ENCODE results near the gene GOLGA6D. TPM values are rescaled to one million over a fixed set of nuclear protein-coding genes. Genes with fewer than 3 reads are reported as not detected.
A peak's percentile ranks its signal among the peaks of the same experiment; 100 is the strongest.
"Not testable (repeated sequence)": the region's sequence is repeated elsewhere in the genome, so short reads cannot be mapped to it uniquely, and the experiment has no call there.

Gene GOLGA6D
- total and polyA plus RNA-seq, 12 donors: 0.09 TPM; not detected in 11

DNA sequence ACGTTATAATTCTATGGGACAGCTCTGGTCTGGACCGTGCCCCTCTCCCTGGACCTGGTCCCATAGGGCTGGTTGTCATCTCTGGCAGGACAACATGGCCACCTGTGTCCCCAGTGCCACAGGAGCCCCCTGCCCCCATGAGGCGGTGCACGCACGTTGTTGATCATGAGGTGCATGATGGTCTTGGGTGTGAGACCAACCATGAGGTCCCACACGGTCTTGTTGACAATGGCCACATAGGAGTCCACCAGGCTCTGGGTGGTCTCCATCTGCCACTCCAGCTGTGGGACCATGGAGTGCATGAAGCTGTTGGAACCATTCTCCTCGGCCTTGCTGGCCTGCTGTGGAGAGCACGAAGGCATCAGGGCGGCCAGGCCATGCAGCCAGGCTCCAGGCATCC, 19.7 kb downstream of the GOLGA6D start:
- Histone ChIP-seq H3K9me3 (no peaks in the 10 kb centered on the region), H3K27ac (no peak overlapping the region), H3K27me3 (peaks cover 0 to 29% (median 22%) of the 10 kb centered on the region in 7 donors), H3K36me3 (no peaks in the 10 kb centered on the region), H3K4me3 (no peak overlapping the region), H3K4me1 (no peaks in the 10 kb centered on the region)
- WGBS, 2 donors: 87 to 90% methylated on average over 9 of the region's 9 CpGs
- intact Hi-C loops (cut with DNase I): loop anchor here in 4 of 10 donors (5.0 to 10.0 kb wide), 3 partner anchors 58 to 288 kb away; no protein-coding TSS in a partner anchor
- TF ChIP-seq, protein P1, sequence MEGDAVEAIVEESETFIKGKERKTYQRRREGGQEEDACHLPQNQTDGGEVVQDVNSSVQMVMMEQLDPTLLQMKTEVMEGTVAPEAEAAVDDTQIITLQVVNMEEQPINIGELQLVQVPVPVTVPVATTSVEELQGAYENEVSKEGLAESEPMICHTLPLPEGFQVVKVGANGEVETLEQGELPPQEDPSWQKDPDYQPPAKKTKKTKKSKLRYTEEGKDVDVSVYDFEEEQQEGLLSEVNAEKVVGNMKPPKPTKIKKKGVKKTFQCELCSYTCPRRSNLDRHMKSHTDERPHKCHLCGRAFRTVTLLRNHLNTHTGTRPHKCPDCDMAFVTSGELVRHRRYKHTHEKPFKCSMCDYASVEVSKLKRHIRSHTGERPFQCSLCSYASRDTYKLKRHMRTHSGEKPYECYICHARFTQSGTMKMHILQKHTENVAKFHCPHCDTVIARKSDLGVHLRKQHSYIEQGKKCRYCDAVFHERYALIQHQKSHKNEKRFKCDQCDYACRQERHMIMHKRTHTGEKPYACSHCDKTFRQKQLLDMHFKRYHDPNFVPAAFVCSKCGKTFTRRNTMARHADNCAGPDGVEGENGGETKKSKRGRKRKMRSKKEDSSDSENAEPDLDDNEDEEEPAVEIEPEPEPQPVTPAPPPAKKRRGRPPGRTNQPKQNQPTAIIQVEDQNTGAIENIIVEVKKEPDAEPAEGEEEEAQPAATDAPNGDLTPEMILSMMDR (IDR thresholded peaks at IDR 0.05): no peak
- DNase-seq: no peak
- no peak for ATAC-seq

DNA sequence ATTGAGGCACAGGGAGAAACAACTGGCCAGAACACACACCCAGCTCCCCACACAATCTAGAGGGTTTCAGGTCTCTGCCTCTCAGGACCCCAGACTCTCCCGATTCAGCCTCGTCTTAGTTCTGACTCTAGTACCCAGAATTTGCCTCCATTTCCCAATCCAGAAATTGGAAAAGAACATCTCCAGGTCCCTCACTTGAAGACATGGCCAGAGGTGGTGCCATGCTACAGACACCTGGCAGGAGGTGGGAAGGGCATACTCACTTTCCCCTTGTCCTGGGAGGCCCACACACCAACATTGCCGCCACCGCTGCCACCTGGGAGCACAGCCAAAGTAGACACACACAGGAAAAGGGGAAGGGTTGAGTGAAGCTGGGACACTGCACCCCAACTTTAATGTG, 20.1 kb downstream of the GOLGA6D start:
- H3K4me1 ChIP-seq, H3K4me3 ChIP-seq, H3K27ac ChIP-seq, H3K36me3 ChIP-seq, DNase-seq, H3K9me3 ChIP-seq, ATAC-seq: not testable (repeated sequence)
- intact Hi-C loops (cut with DNase I): loop anchor here in 4 of 10 donors (5.0 to 10.0 kb wide), 3 partner anchors 58 to 288 kb away; no protein-coding TSS in a partner anchor
- whole genome bisulfite sequencing, 2 donors: 88 to 89% methylated on average over 4 of the region's 4 CpGs
- peaks cover 0 to 34% (median 25%) of the 10 kb centered on the region in 7 donors for H3K27me3 ChIP-seq

DNA sequence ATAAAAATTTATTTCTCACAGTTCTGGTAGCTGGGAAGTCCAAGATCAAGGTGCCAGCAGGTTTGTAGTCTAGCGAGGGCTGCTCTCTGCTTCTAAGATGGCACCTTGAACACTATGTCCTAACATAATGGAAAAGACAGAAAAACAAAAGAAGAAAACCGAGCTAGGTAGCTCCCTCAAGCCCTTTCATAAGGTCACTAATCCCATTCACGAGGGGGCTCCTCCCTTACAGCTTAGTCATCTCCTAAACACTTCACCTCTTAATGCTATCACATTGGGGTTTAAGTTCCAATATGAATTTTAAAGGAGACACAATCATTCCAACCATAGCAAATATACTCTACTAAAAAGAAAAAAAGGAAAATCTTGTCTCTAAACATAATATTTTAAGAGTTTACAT, 23.6 kb downstream of the GOLGA6D start:
- intact Hi-C loops (cut with DNase I): loop anchor here in 3 of 10 donors (10.0 kb wide), 2 partner anchors 61 to 291 kb away; no protein-coding TSS in a partner anchor

DNA sequence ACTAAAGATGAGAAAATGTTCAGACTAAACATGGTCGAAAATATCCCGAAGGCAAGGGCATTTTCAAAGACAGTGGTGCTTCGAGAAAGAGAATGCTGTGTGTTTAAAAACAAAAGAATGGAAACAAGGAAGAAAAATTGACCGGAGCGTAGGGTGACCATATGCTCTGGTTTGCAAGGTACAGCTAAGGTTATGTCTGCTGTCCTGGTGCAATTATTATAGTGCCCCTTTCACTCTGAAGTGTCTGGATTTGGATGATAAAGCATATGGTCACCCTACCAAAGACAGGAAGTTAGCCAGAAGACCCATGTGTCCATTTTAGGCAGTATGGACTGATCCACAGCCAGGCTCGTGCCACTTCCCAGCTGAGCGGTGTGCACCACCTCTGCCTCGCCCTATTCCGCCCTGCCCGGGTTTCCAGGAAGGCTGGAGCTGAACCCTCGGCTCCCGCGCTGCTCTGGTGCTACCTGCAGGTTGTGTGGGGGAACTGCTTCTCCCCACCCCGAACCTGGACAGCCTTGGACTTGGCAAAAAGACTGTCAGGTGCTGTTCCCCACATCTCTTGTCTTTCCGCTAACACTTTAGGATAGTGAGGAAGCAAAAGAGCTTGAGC, 25.2 kb downstream of the GOLGA6D start:
- H3K4me1 ChIP-seq: no peaks in the 10 kb centered on the region
- intact Hi-C loops (cut with DNase I): loop anchor here in 3 of 10 donors (10.0 kb wide), 2 partner anchors 63 to 293 kb away; no protein-coding TSS in a partner anchor
- peaks cover 0 to 57% (median 33%) of the 10 kb centered on the region in 7 donors for H3K27me3 ChIP-seq
- DNase-seq (peak in 1 of 2 donors; percentile 31), ATAC-seq (peak in 4 of 8 donors; percentile 61 to 71 (median 64))
- TF ChIP-seq, protein P1 (IDR thresholded peaks at IDR 0.05): peak in 6 of 9 donors; percentile 12 to 35 (median 29)
- no peaks in the 10 kb centered on the region for H3K36me3 ChIP-seq
- H3K9me3 ChIP-seq: no peaks in the 10 kb centered on the region
- WGBS, 2 donors: 33 to 34% methylated on average over 15 of the region's 15 CpGs
- no peak overlapping the region for H3K27ac ChIP-seq
- H3K4me3 ChIP-seq: no peak overlapping the region

More for the DNA sequence above, 23.6 kb downstream of the GOLGA6D start:
- H3K9me3 ChIP-seq: no peaks in the 10 kb centered on the region
- 65 to 66% methylated on average over 3 of the region's 3 CpGs for WGBS, 2 donors
- peaks cover 0 to 55% (median 33%) of the 10 kb centered on the region in 7 donors for H3K27me3 ChIP-seq
- H3K27ac ChIP-seq: no peak overlapping the region
- TF ChIP-seq, protein P1 (IDR thresholded peaks at IDR 0.05): no peak
- H3K4me3 ChIP-seq: no peak overlapping the region
- H3K4me1 ChIP-seq: no peaks in the 10 kb centered on the region
- no peak for ATAC-seq
- no peaks in the 10 kb centered on the region for H3K36me3 ChIP-seq
- no peak for DNase-seq

DNA sequence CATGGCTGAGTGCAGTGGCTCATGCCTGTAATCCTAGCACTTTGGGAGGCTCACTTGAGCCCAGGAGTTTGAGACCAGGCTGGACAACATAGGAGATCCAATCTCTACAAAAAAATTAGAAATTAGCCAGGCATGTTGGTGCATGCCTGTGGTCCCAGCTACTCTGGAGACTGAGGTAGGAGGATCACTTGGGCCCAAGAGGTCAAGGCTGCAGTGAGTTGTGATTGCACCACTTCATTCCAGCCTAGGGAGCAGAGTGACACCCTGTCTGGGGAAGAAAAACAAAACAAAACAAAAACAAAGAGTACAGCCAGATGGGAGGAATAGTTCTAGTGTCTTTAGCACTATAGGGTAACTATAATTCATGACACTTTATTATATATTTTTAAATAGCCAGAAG, 27.1 kb downstream of the GOLGA6D start:
- Histone ChIP-seq H3K9me3 (no peaks in the 10 kb centered on the region), H3K36me3 (no peaks in the 10 kb centered on the region), H3K4me1 (no peaks in the 10 kb centered on the region), H3K4me3 (no peak overlapping the region), H3K27ac (no peak overlapping the region), H3K27me3 (peaks cover 0 to 50% (median 31%) of the 10 kb centered on the region in 7 donors)
- intact Hi-C loops (cut with DNase I): loop anchor here in 4 of 10 donors (10.0 kb wide), 3 partner anchors 65 to 295 kb away; no protein-coding TSS in a partner anchor
- no peak for ATAC-seq
- DNase-seq: no peak
- TF ChIP-seq, protein P1 (IDR thresholded peaks at IDR 0.05): no peak

DNA sequence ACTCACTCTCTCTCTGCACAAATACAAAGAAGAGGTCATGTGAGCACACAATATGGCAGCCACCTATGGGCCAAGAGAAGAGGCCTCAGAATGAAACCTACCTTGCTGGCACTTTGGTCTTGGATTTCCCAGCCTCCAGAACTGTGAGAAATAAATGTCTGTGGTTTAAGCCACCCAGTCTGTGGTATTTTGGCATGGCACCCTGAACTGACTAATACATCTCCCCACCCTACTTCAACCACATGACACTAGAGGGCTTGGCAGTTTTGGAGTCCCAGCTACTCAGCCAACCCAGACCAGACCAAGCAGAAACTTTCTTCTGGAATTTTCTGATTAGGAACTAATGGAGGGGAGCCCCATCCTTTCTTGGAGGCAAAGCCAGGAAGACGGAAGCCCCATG, 29.9 kb downstream of the GOLGA6D start:
- not testable (repeated sequence) for ATAC-seq, H3K27ac ChIP-seq, H3K4me3 ChIP-seq, H3K4me1 ChIP-seq, H3K9me3 ChIP-seq, H3K36me3 ChIP-seq, DNase-seq
- peaks cover 0 to 25% (median 14%) of the 10 kb centered on the region in 7 donors for H3K27me3 ChIP-seq
- intact Hi-C loops (cut with DNase I): loop anchor here in 1 of 10 donors (10.0 kb wide), 2 partner anchors 68 to 98 kb away; no protein-coding TSS in a partner anchor
- WGBS, 2 donors: 92% methylated on average over 1 of the region's 1 CpG

Data from heart right ventricle (tissue), 16 donors.